ENCODE measurements around the gene RBM33.

- TF ChIP-seq, protein P1, sequence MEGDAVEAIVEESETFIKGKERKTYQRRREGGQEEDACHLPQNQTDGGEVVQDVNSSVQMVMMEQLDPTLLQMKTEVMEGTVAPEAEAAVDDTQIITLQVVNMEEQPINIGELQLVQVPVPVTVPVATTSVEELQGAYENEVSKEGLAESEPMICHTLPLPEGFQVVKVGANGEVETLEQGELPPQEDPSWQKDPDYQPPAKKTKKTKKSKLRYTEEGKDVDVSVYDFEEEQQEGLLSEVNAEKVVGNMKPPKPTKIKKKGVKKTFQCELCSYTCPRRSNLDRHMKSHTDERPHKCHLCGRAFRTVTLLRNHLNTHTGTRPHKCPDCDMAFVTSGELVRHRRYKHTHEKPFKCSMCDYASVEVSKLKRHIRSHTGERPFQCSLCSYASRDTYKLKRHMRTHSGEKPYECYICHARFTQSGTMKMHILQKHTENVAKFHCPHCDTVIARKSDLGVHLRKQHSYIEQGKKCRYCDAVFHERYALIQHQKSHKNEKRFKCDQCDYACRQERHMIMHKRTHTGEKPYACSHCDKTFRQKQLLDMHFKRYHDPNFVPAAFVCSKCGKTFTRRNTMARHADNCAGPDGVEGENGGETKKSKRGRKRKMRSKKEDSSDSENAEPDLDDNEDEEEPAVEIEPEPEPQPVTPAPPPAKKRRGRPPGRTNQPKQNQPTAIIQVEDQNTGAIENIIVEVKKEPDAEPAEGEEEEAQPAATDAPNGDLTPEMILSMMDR (IDR thresholded peaks at IDR 0.05 in 2 of 3, conservative IDR thresholded peaks at IDR 0.05 in 1 of 3; ENCODE audit: insufficient read depth in 2 of 3, low read depth in 1 of 3, low read length in 3 of 3): no peak
- no peak for TF ChIP-seq PRPF4 (IDR thresholded peaks at IDR 0.05; ENCODE audit: insufficient read depth, low read depth, low read length, poor library complexity, severe bottlenecking)
- no peak for TF ChIP-seq ZNF592 (IDR thresholded peaks at IDR 0.05)
- no peak for TF ChIP-seq KLF6 (CRISPR knock-in tag; IDR thresholded peaks at IDR 0.05; ENCODE audit: borderline replicate concordance)
- TF ChIP-seq MAZ (CRISPR knock-in tag; conservative IDR thresholded peaks at IDR 0.05 in 1 of 2, IDR thresholded peaks at IDR 0.05 in 1 of 2): no peak
- TF ChIP-seq REST (IDR thresholded peaks at IDR 0.05; ENCODE audit: borderline replicate concordance): no peak
- TF ChIP-seq REST (CRISPR knock-in tag; IDR thresholded peaks at IDR 0.05; ENCODE audit: low read depth): no peak
- no peak for TF ChIP-seq SNIP1 (IDR thresholded peaks at IDR 0.05; ENCODE audit: low read depth)
These were observed 56.4 kb downstream of the RBM33 start for GRCh38 chr7:155700847-155701246.

All from K562 (cell line).